GM18502 (cell line): Measurements from ENCODE around the gene P2RX2.

ENCODE experiments used
- ATAC-seq: cut with Tn5 transposase; IDR thresholded peaks from one replicate; pipeline ENCODE4 v1.9.1; 2021; ENCODE audit warnings: mild to moderate bottlenecking; ENCODE audit not compliant: unreplicated experiment, poor library complexity

P2RX2 gene

DNA sequence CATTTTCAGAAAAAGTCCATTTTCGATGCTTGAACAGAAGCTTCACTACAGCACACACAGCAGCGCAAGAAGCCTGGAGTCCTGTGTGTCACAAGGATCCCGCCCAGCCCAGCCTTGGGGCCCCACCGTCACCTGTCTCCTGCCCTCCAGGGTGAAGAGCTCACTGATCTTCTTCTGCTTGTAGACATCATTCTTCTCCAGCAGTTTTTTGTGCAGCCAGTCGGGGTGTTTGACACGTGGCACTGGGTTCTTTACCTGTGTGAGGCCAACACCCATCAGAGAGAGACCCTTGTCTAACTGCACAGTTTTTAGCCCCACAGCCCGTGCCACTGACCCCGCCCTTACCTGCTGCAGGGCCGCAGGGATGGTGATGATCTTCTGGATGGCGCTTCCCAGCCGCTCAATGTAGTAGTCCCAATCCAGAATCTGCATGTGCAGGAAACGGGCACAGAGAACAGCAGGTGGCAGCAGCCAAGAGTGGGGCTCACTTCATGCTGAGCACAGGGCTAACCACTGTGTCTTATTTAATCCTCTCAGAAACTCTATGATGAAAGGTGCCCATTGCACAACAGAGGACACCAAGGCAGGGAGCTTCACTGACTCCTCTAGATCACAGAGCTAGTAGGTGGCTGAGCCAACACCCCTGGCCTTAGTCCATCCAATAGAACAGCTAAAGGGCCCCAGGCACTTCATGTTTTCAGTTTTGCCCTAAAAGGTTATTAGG lies 38.6 kb downstream of the P2RX2 start:
- no peak for ATAC-seq

GRCh38 chr12:132658149-132658894 lies 39.7 kb downstream of the P2RX2 start:
- no peak for ATAC-seq

DNA sequence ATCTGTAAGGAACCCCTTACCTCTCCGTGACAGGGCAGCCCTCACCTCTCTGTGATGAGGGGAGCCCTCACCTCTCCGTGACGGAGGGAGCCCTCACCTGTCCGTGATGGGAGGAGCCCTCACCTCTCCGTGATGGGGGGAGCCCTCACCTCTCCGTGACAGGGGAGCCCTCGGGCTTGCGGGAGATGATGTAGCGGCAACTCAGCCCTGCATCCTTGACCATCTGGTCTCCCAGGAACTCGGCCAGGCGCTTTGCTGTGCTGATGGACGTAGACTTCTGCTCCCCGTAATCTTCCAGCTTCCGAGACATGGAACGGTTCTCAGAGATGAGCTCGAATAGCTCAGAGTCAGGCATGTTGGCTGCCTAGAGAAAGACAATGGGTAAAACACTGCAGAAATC lies 40.6 kb downstream of the P2RX2 start:
- ATAC-seq = no peak

DNA sequence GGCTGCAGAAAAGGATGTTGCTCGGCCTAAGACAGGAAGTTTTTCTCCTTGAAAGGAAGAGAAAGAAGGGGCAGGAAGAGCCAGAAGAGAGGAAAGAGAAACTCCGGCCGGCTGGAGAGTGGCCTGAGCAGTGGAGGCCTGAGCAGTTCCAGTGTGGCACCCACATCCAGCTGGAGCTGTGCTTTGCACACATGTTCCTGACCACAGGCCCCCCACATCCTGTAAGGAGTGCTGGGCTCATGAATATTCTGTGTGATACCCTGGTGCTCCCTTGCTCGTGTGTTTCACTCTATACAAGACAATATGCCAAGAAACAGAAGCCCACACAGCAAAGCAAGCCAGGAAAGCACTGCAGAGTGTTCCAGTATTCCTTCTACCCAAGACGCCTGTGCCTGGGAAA lies 41.5 kb downstream of the P2RX2 start:
- no peak for ATAC-seq

DNA sequence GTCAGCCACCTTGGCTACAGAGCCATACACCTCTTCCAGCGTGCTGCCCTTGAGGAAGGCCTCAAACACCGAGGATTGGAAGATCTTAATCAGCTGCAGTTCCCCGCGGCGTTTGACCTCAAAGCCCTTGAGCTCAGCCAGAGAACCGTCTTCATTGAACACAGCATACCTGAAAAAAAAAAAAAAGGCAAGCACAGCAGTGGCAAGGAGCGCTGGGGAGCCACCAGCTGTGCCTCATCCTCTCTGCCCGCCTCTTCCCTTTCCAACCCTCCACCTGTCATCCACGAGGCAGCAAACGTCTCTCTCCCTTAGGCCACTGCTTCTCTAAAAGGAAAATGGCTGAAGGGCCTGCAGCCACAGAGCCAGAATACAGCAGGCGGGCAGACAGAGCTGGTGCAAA lies 42.4 kb downstream of the P2RX2 start:
- no peak for ATAC-seq

DNA sequence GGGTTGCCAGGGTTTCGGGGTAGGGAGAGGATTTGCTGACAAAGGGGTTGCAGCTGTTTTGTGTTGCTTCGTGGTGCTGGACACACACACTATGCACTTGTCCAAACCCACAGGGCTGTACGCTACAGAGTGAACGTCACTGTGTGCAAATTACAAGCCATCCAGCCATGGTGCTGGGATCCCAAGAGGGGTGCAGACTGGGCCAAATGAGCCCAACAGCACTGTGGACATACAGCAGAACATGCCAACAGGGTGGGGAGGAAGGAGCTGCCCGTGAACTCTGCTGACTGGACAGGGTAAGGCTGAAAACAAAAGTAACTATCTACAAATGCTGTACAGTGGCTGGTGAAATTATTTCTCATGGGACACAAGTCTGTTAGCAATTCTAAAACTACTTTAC lies 43.4 kb downstream of the P2RX2 start:
- no peak for ATAC-seq

GRCh38 chr12:132662901-132663755 lies 44.6 kb downstream of the P2RX2 start:
- ATAC-seq = no peak

- ATAC-seq = no peak
Measured at GRCh38 chr12:132664206-132665148, 45.9 kb downstream of the P2RX2 start.

DNA sequence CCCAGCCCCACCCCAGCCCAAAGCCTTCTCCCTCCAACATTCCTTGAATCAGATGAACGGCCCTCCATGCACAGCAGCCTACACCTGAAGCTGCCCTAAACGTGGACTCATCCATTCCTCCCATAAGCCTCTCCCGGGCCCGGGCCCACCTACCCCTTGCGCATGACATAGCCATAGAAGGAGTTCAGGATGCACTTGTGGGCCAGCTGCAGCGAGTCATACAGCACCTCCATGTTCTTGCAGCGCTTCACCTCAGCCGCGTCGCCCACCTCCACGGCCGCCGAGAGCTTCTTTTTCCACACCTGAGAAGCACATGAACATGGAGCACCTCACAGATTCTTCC lies 46.5 kb downstream of the P2RX2 start:
- no peak for ATAC-seq

DNA sequence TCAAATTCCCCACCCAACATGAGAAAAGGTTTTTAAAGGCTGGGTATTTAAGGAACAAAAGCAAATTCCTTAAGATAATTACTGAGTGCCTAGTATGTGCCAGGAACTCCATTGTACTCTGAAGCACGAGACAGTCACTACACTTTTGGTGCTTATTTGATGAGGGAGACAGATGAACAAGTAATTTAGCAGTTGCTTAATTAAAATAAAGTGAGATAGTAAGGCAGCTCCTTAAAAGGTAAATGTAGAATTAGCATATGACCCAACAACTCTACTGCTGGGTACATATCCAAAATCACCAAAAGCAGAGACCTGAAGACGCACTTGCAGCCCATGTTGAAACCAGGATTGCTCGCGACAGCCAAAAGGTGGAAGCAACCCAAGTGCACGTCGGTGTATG lies 47.2 kb downstream of the P2RX2 start:
- ATAC-seq = no peak

GRCh38 chr12:132668191-132669088 lies 49.9 kb downstream of the P2RX2 start:
- ATAC-seq = no peak

GRCh38 chr12:132669166-132669879 lies 50.7 kb downstream of the P2RX2 start:
- no peak for ATAC-seq
